BLaER1 treated with 17β-estradiol and CSF1 and Interleukin-3, amounts not matched to agents 10 nM and 100 nM (cell line): Measurements from ENCODE around the gene ZFR2.

ENCODE experiments used
- H3K27ac ChIP-seq, 11 experiments: shearing (Covaris generic); formaldehyde crosslinking; 2 replicates each; pipeline ENCODE4 v1.8.1; 2022
- H3K27me3 ChIP-seq, 11 experiments: shearing (Covaris generic); formaldehyde crosslinking; 2 replicates each; pipeline ENCODE4 v1.8.1; 2022
- H3K36me3 ChIP-seq, 11 experiments: shearing (Covaris generic); formaldehyde crosslinking; 2 replicates each; pipeline ENCODE4 v1.8.1; 2022
- H3K4me1 ChIP-seq, 10 experiments: shearing (Covaris generic); formaldehyde crosslinking; 2 replicates each; pipeline ENCODE4 v1.8.1; 2022
- H3K4me2 ChIP-seq, 11 experiments: shearing (Covaris generic); formaldehyde crosslinking; 2 replicates each; pipeline ENCODE4 v1.8.1; 2022
- H3K4me3 ChIP-seq, 10 experiments: shearing (Covaris generic); formaldehyde crosslinking; 2 replicates each; pipeline ENCODE4 v1.8.1; 2022
- H3K9ac ChIP-seq, 11 experiments: shearing (Covaris generic); formaldehyde crosslinking; 2 replicates each; pipeline ENCODE4 v1.8.1; 2022
- H3K9me3 ChIP-seq, 11 experiments: shearing (Covaris generic); formaldehyde crosslinking; replicated peaks in 1 of 11; 2 replicates each; pipeline ENCODE4 v1.8.1; 2022
- H4K20me1 ChIP-seq, 11 experiments: shearing (Covaris generic); formaldehyde crosslinking; 2 replicates each; pipeline ENCODE4 v1.8.1; 2022
- Cebpa-rat ChIP-seq, 11 experiments: shearing (Covaris generic); IDR thresholded peaks; 2 replicates each; pipeline ENCODE4 v1.8.1; 2022

The ZFR2 gene

DNA sequence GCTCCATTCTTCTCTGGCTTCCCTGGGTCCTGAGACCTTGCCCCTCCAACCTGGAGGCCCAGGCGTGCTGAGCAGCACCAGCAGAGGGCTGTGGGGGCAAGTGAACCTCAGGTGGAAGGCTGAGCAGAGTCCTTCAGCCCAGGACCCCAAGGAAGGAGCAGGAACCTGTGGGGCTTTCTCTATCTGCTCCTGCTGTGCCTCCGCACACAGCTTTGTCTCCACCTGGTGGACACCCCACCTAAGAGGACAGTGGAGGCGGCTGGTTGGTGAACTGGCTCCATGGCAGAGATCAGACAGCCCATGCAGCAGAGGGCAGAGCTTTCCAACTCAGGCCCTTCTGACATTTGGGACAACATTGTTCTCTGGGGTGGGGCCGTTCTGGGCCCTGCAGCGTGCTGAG, 19.7 kb downstream of the ZFR2 start:
- H3K4me3 ChIP-seq = no peak overlapping the region
- no peak overlapping the region for H3K4me2 ChIP-seq
- H3K36me3 ChIP-seq = no peaks in the 10 kb centered on the region; a peak in 1 of 22 replicates
- no peaks in the 10 kb centered on the region; a peak in 1 of 22 replicates for H4K20me1 ChIP-seq
- peaks cover 12 to 22% (median 16%) of the 10 kb centered on the region in 11 experiments; a peak in 21 of 22 replicates for H3K9me3 ChIP-seq
- H3K9ac ChIP-seq = no peak overlapping the region
- H3K27me3 ChIP-seq = no peaks in the 10 kb centered on the region
- H3K27ac ChIP-seq = no peak overlapping the region
- H3K4me1 ChIP-seq = peaks cover 0 to 38% (median 27%) of the 10 kb centered on the region in 10 experiments; a peak in 17 of 20 replicates
- TF ChIP-seq Cebpa-rat (IDR thresholded peaks at IDR 0.05) = no peak

DNA sequence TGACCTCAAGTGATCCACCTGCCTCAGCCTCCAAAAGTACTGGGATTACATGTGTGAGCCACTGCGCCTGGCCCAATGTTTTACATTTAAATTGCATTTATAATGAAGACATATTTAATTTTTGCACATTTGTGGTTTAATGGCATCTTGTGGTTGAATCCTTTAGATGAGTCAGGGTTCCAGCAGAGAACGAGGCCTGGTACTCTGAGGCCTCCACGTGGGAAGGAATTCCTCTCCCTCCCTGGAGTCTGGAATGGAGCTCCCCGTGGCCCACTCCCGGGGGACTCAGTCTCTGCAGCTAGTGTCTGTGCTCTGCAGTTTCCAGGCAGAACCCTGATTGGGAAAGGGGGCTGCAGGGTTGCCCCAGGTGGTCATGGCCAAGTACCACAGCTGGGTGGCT, 24.2 kb downstream of the ZFR2 start:
- Histone ChIP-seq H3K27ac (no peak overlapping the region), H3K36me3 (no peaks in the 10 kb centered on the region)
- TF ChIP-seq Cebpa-rat (IDR thresholded peaks at IDR 0.05) = no peak

DNA sequence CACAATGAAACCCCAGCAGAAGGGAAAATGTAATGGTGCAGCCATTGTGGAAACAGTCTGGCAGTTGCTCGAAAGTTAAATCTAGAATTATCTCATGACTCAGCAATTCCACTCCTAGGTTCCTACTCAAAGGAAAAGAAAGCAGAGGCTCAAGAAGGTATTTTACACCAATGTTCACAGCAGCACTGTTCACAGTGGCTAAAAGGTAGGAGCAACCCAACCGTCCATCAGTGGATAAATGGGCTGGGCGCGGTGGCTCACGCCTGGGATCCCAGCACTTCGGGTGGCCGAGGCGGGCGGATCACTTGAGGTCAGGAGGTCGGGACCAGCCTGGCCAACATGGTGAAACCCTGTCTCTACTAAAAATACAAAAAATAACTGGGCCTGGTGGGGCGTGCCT, 25.9 kb downstream of the ZFR2 start:
- no peak overlapping the region for H3K4me3 ChIP-seq
- peak overlapping the region in 2 of 11 experiments; percentile 9 to 24; a peak in 3 of 22 replicates for H3K4me2 ChIP-seq
- H3K36me3 ChIP-seq = no peaks in the 10 kb centered on the region
- peaks cover 0 to 6% (median 0%) of the 10 kb centered on the region in 10 experiments; a peak in 3 of 20 replicates for H3K4me1 ChIP-seq
- no peak overlapping the region for H3K9ac ChIP-seq
- no peak overlapping the region for H3K27ac ChIP-seq
- no peak for TF ChIP-seq Cebpa-rat (IDR thresholded peaks at IDR 0.05)
- no peaks in the 10 kb centered on the region for H3K27me3 ChIP-seq
- no peaks in the 10 kb centered on the region for H4K20me1 ChIP-seq
- peaks cover under 1 to 5% (median 3%) of the 10 kb centered on the region in 11 experiments; a peak in 15 of 22 replicates for H3K9me3 ChIP-seq

More for the DNA sequence above, 24.2 kb downstream of the ZFR2 start:
- Histone ChIP-seq H3K9me3 (no peaks in the 10 kb centered on the region), H3K27me3 (no peaks in the 10 kb centered on the region), H3K4me1 (peaks cover 0 to 9% (median 2%) of the 10 kb centered on the region in 10 experiments; a peak in 3 of 20 replicates), H3K9ac (no peak overlapping the region), H3K4me2 (no peak overlapping the region), H4K20me1 (no peaks in the 10 kb centered on the region), H3K4me3 (no peak overlapping the region)

DNA sequence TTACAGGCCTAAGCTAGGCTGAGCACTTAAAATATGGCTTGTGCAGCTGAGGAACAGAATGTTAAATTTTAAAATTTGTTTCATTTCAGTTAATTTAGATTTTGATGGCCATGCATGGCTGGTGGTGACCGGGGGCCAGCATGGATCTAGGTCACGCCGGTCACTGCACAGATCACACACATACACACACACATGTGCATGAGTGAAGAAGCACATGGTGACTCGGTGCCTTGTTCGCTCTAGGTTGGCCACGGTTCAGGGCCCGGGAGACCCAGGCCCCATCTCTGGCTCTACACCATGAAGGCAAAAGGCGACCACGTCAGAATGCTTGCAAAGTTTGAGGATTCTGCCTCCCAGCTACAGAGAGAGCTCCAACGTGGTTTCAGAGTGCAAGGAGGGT, 28.0 kb downstream of the ZFR2 start:
- no peak for TF ChIP-seq Cebpa-rat (IDR thresholded peaks at IDR 0.05)
- no peak overlapping the region for H3K4me3 ChIP-seq

DNA sequence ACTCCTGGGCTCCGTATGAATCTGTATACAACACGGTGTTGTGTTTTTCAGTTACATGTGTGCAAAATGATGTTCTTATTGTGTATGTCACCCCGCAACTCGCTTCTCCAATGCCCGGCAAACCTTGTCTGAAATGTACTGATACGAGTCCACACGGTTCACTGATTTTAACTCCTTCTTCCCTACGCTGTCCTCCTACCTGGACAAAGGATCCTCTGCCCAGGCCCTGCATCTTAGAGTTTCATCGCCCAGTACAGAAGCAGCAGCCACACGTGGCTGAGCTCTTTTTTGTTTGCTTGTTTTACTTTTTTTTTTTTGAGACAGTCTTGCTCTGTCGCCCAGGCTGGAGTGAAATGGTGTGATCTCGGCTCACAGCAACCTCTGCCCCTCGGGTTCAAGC, 28.9 kb downstream of the ZFR2 start:
- H3K9me3 ChIP-seq = peaks cover 13 to 20% (median 16%) of the 10 kb centered on the region in 11 experiments; a peak in 17 of 22 replicates
- H3K4me2 ChIP-seq = no peak overlapping the region
- no peaks in the 10 kb centered on the region for H4K20me1 ChIP-seq
- no peaks in the 10 kb centered on the region for H3K27me3 ChIP-seq
- H3K9ac ChIP-seq = no peak overlapping the region
- no peak overlapping the region for H3K27ac ChIP-seq
- no peak for TF ChIP-seq Cebpa-rat (IDR thresholded peaks at IDR 0.05)
- H3K36me3 ChIP-seq = no peaks in the 10 kb centered on the region
- no peak overlapping the region for H3K4me3 ChIP-seq
- peaks cover 0 to 6% (median 0%) of the 10 kb centered on the region in 10 experiments; a peak in 3 of 20 replicates for H3K4me1 ChIP-seq

More for the DNA sequence above, 28.0 kb downstream of the ZFR2 start:
- Histone ChIP-seq H3K4me2 (no peak overlapping the region), H3K9ac (no peak overlapping the region), H3K4me1 (peaks cover 0 to 6% (median 0%) of the 10 kb centered on the region in 10 experiments; a peak in 3 of 20 replicates), H3K27ac (no peak overlapping the region), H4K20me1 (no peaks in the 10 kb centered on the region), H3K36me3 (no peaks in the 10 kb centered on the region), H3K27me3 (no peaks in the 10 kb centered on the region), H3K9me3 (peaks cover 13 to 20% (median 16%) of the 10 kb centered on the region in 11 experiments; a peak in 17 of 22 replicates)

DNA sequence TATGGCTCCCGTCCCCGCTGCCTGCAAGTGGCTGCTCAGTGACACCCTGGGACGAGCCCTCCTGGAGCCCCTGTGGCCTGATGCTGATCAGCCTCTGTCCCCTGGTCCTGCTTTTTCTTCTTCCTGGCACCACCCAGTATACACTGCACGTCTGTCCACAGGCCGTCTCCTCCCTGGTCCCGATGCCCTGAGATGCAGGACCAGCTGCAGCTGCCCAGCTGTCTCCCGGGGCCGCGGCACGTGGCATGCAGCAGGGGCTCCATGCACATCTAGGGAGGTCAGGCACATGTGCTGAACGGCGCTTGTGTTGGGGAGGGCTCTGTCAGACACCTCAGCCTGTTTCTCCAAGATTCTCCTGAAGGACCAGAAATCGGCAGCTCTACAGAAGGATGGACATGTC, 30.2 kb downstream of the ZFR2 start:
- TF ChIP-seq Cebpa-rat (IDR thresholded peaks at IDR 0.05) = no peak
- no peak overlapping the region for H3K4me2 ChIP-seq
- H3K4me3 ChIP-seq = no peak overlapping the region
- no peaks in the 10 kb centered on the region for H3K36me3 ChIP-seq
- peaks cover 0 to 6% (median 0%) of the 10 kb centered on the region in 10 experiments; a peak in 3 of 20 replicates for H3K4me1 ChIP-seq
- no peak overlapping the region for H3K9ac ChIP-seq
- no peak overlapping the region for H3K27ac ChIP-seq
- H4K20me1 ChIP-seq = no peaks in the 10 kb centered on the region
- H3K9me3 ChIP-seq = peaks cover 13 to 20% (median 16%) of the 10 kb centered on the region in 11 experiments; a peak in 17 of 22 replicates
- H3K27me3 ChIP-seq = no peaks in the 10 kb centered on the region

DNA sequence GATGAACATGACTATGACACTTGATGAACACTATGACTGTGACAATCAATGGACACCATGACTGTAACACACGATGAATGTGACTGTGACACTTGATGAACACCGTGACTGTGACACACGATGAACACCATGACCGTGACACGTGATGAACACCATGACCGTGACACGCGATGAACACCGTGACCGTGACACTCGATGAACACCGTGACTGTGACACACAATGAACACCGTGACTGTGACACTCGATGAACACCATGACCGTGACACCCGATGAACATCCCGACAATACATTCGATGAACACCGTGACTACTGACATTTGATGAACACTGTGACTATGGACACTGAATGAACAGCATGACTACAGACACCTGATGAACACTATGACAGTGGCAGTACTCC, 30.9 kb downstream of the ZFR2 start:
- Histone ChIP-seq H3K4me2 (no peak overlapping the region), H3K36me3 (no peaks in the 10 kb centered on the region), H4K20me1 (no peaks in the 10 kb centered on the region), H3K9ac (no peak overlapping the region), H3K9me3 (peaks cover 13 to 20% (median 16%) of the 10 kb centered on the region in 11 experiments; a peak in 17 of 22 replicates), H3K27ac (no peak overlapping the region), H3K4me3 (no peak overlapping the region), H3K27me3 (no peaks in the 10 kb centered on the region), H3K4me1 (peaks cover 0 to 4% (median 0%) of the 10 kb centered on the region in 10 experiments; a peak in 3 of 20 replicates)
- TF ChIP-seq Cebpa-rat (IDR thresholded peaks at IDR 0.05) = no peak

DNA sequence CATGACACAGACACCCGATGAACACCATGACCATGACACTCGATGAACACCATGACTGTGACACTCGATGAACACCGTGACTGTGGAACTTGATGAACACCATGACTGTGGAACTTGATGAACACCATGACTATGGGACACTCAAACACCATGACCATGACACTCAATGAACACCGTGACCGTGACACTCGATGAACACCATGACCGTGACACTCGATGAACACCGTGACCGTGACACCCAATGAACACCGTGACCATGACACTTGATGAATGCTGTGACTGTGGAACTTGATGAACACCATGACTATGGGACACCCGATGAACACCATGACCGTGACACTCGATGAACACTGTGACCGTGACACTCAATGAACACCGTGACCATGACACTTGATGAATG, 31.5 kb downstream of the ZFR2 start:
- Histone ChIP-seq H4K20me1 (no peaks in the 10 kb centered on the region), H3K9me3 (peaks cover 13 to 20% (median 16%) of the 10 kb centered on the region in 11 experiments; a peak in 17 of 22 replicates), H3K36me3 (no peaks in the 10 kb centered on the region), H3K4me1 (no peaks in the 10 kb centered on the region), H3K27me3 (no peaks in the 10 kb centered on the region), H3K4me2 (no peak overlapping the region), H3K27ac (no peak overlapping the region), H3K4me3 (no peak overlapping the region), H3K9ac (no peak overlapping the region)
- TF ChIP-seq Cebpa-rat (IDR thresholded peaks at IDR 0.05) = no peak

DNA sequence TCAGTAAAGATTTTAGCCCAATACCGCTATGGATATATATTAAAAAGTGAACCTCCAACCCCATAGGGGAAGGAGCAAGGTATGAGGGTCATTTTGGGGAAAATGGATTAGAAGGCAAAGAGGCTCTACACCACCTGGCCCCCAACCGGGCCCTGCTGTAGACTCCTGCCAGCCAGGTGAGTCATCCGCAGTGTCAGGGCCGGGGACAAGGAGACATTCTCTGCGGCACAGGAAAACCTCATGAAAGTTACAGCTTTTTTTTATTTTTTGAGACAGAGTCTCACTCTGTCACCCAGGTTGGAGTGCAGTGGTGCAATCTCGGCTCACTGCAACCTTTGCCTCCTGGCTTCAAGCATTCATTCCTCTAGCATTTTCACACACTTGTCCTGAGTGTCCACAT, 32.0 kb downstream of the ZFR2 start:
- peaks cover 0 to 1% (median 0%) of the 10 kb centered on the region in 11 experiments; a peak in 2 of 22 replicates for H3K27me3 ChIP-seq
- H3K9me3 ChIP-seq = peaks cover 13 to 20% (median 16%) of the 10 kb centered on the region in 11 experiments; a peak in 17 of 22 replicates
- H3K36me3 ChIP-seq = no peaks in the 10 kb centered on the region
- H3K4me3 ChIP-seq = no peak overlapping the region
- no peaks in the 10 kb centered on the region for H4K20me1 ChIP-seq
- H3K9ac ChIP-seq = no peak overlapping the region
- no peak for TF ChIP-seq Cebpa-rat (IDR thresholded peaks at IDR 0.05)
- no peak overlapping the region for H3K27ac ChIP-seq
- H3K4me1 ChIP-seq = peaks cover 0 to 2% (median under 1%) of the 10 kb centered on the region in 10 experiments; a peak in 12 of 20 replicates
- H3K4me2 ChIP-seq = no peak overlapping the region

DNA sequence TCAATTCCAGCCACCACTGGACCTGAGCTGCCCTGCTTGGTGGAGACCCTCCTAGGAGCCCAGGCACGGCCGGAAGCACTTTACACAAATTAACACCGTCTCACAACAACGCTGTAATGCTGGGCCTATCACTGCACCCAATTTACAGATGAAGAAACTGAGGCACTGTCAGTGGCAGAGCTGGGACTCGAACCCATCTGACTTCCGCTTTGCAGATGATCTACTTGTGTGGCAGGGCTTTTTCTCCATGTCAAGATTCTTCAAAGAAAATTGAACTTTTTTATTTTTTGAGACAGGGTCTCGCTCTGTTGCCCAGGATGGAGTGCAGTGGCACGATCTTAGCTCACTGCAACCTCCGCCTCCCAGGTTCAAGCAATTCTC, 33.8 kb downstream of the ZFR2 start:
- H3K27ac ChIP-seq = no peak overlapping the region
- no peak overlapping the region for H3K4me2 ChIP-seq
- no peak overlapping the region for H3K9ac ChIP-seq
- no peaks in the 10 kb centered on the region for H4K20me1 ChIP-seq
- no peaks in the 10 kb centered on the region for H3K36me3 ChIP-seq
- H3K9me3 ChIP-seq = peaks cover 13 to 20% (median 16%) of the 10 kb centered on the region in 11 experiments; a peak in 17 of 22 replicates
- peaks cover 0 to 14% (median 0%) of the 10 kb centered on the region in 11 experiments; a peak in 4 of 22 replicates for H3K27me3 ChIP-seq
- no peak overlapping the region for H3K4me3 ChIP-seq
- H3K4me1 ChIP-seq = peaks cover 0 to 20% (median 17%) of the 10 kb centered on the region in 10 experiments; a peak in 15 of 20 replicates
- no peak for TF ChIP-seq Cebpa-rat (IDR thresholded peaks at IDR 0.05)
